Left ventricle myocardium inferior (tissue), 1 donor: ENCODE data around the gene RAI1. TPM values are rescaled to one million over a fixed set of nuclear protein-coding genes. Genes with fewer than 3 reads are reported as not detected.

Source experiments
- DNase-seq: peaks from one replicate; pipeline ENCODE4 v3.0.0-alpha.2; 2020
- H3K27ac ChIP-seq: fragments of 200-600 bp; replicated peaks from 2 replicates; pipeline ENCODE4 v1.8.0; 2021
- H3K27me3 ChIP-seq: fragments of 200-600 bp; 2 replicates; pipeline ENCODE4 v1.8.0; 2021; ENCODE audit warnings: low read depth
- H3K36me3 ChIP-seq: fragments of 200-600 bp; 2 replicates; pipeline ENCODE4 v1.8.0; 2021
- H3K4me1 ChIP-seq: fragments of 200-600 bp; 2 replicates; pipeline ENCODE4 v1.8.0; 2021
- H3K4me3 ChIP-seq: fragments of 200-600 bp; 2 replicates; pipeline ENCODE4 v1.8.0; 2021; ENCODE audit warnings: mild to moderate bottlenecking, moderate library complexity
- H3K9me3 ChIP-seq: fragments of 200-600 bp; replicated peaks from 2 replicates; pipeline ENCODE4 v1.8.0; 2021
- CTCF ChIP-seq: fragments of 200-600 bp; IDR thresholded peaks from 2 replicates; pipeline ENCODE4 v1.8.0; 2021; ENCODE audit warnings: antibody characterized with exemption, mild to moderate bottlenecking, borderline replicate concordance
- intact Hi-C: fragments of 100-400 bp; cut with micrococcal nuclease; formaldehyde crosslinking; loops from one replicate; pipeline ENCODE4 v1.11.0; 2022
- total RNA-seq: library from RNA; stranded (reverse); fragmentation: NEBNext Ultra II Directional; extraction: Animal tissue kit (Norgen Biotek cat#: 25700); gene quantifications from one replicate; pipeline ENCODE4 v1.2.1, GENCODE V29; 2021
- donor health status: DM: no; HTN: yes; CAD: no; lungs with severe emphysema.

The RAI1 gene
- total RNA-seq, 1 donor from 2014 or later = 22.5 TPM

- intact Hi-C loops = no loop called here
- peaks cover 82% of the 10 kb centered on the region for H3K4me1 ChIP-seq
- H3K36me3 ChIP-seq = no peaks in the 10 kb centered on the region
- no peaks in the 10 kb centered on the region for H3K9me3 ChIP-seq
- no peak for DNase-seq
- H3K4me3 ChIP-seq = no peak overlapping the region
- peak overlapping the region; percentile 79 for H3K27ac ChIP-seq
- no peak for TF ChIP-seq CTCF
- no peaks in the 10 kb centered on the region for H3K27me3 ChIP-seq
These were observed 58.3 kb downstream of the RAI1 start for GRCh38 chr17:17739388-17740066.

DNA sequence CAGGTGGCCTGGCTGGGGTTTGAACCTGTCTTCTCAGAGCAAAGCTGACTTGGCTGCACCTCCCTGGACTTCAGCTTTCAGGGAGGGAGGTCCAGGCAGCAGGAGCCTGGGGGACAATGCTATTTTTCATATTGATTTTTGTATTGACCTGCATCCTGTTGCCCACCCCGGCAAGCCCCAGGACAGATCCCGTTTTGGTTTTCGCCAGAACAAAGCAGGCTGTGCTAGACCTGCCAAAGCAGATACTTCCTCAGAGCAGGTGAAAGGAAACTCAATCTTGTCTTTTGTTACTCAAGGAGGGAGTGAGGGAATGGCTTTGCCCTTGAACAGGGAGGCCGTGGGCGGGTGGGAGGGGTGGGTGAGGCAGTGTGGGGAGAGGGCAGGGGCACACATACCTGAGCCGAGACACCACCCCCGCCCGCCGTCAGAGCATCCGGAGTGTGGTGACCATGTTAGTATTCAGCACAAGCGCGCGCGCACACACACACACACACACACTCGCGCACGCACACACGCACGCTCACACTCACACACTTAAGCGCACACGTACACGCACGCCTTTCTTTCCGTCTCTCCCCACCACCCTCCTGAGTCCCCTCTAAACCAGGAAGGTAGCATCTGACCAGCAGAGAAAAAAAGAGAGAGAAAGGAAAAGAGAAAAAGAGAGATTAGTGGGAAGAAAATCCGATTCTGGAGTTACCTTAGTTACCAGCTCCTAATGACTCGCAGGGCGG lies 59.5 kb downstream of the RAI1 start:
- peak overlapping the region; percentile 50 for H3K27ac ChIP-seq
- H3K4me3 ChIP-seq = no peak overlapping the region
- no peaks in the 10 kb centered on the region for H3K9me3 ChIP-seq
- intact Hi-C loops = no loop called here
- H3K27me3 ChIP-seq = no peaks in the 10 kb centered on the region
- no peak for DNase-seq
- H3K4me1 ChIP-seq = peaks cover 83% of the 10 kb centered on the region
- no peak for TF ChIP-seq CTCF
- H3K36me3 ChIP-seq = no peaks in the 10 kb centered on the region

GRCh38 chr17:17741349-17742023 lies 60.2 kb downstream of the RAI1 start:
- no peaks in the 10 kb centered on the region for H3K27me3 ChIP-seq
- peaks cover 81% of the 10 kb centered on the region for H3K4me1 ChIP-seq
- no peak for DNase-seq
- peak overlapping the region; percentile 50 for H3K27ac ChIP-seq
- TF ChIP-seq CTCF = peak; percentile 45
- intact Hi-C loops = no loop called here
- no peaks in the 10 kb centered on the region for H3K9me3 ChIP-seq
- no peaks in the 10 kb centered on the region for H3K36me3 ChIP-seq
- H3K4me3 ChIP-seq = no peak overlapping the region

DNA sequence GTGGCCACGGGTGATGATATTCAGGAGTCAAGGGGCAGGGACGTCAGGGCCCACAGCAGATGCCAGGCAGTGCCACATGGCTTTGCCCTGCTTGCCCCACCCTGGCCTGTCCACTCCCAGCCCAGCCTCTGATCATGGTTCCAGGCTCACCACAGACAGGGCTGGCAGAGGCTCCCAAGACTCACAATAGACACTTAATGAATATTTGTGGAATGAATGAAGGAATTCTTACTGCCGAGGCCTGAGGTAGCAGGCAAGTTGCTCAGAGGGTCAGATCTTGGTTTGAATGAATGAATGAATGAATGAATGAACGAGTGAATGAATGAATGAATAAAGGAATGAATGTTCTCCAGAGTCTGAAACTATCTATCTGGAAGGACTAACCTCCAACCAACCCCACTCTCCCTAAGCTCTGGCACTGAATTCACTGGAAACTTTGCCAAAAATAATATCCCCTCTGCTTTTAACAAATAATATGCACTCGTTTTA lies 60.9 kb downstream of the RAI1 start:
- DNase-seq = no peak
- peaks cover 79% of the 10 kb centered on the region for H3K4me1 ChIP-seq
- H3K9me3 ChIP-seq = no peaks in the 10 kb centered on the region
- intact Hi-C loops = no loop called here
- TF ChIP-seq CTCF = no peak
- no peak overlapping the region for H3K4me3 ChIP-seq
- peak overlapping the region; percentile 50 for H3K27ac ChIP-seq
- H3K27me3 ChIP-seq = no peaks in the 10 kb centered on the region
- no peaks in the 10 kb centered on the region for H3K36me3 ChIP-seq

- intact Hi-C loops = no loop called here
- Histone ChIP-seq H3K27me3 (no peaks in the 10 kb centered on the region), H3K9me3 (no peaks in the 10 kb centered on the region), H3K4me1 (peaks cover 79% of the 10 kb centered on the region), H3K27ac (no peak overlapping the region), H3K4me3 (no peak overlapping the region), H3K36me3 (no peaks in the 10 kb centered on the region)
- no peak for TF ChIP-seq CTCF
- no peak for DNase-seq
These were observed 61.6 kb downstream of the RAI1 start for GRCh38 chr17:17742688-17743390.
